ENCODE data around the gene AEN.
"Not testable (repeated sequence)": the region's sequence is repeated elsewhere in the genome, so short reads cannot be mapped to it uniquely, and the experiment has no call there.

The AEN gene

DNA sequence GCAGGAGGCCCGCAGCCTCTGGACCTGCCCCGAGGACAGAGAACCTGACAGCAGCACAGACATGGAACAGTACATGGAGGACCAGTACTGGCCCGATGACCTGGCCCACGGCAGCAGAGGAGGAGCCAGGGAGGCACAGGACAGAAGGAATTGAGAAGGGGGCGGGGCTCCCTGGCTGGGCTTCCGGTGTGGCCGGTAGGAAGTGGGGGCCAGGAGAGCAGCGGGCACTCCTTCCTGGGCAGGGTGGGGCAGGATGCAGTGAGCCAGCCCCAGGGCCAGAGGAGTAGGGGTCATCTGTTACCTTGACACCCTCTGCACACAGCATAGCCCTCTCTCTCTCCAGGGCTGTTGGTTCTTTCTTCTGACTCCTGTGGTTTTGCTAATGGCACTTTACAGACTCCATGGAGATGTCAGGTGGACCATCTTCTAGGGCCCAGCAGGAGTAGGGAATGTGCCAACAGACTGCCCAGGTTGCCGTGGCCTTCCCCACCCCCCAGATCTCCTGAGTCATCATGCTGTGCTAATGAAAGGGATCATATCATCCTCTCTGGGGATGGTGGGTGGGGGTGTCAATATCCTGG, 9.1 kb downstream of the AEN start:
- no peak for DNase-seq (ENCODE audit: low read depth)
- TF ChIP-seq, protein P1, sequence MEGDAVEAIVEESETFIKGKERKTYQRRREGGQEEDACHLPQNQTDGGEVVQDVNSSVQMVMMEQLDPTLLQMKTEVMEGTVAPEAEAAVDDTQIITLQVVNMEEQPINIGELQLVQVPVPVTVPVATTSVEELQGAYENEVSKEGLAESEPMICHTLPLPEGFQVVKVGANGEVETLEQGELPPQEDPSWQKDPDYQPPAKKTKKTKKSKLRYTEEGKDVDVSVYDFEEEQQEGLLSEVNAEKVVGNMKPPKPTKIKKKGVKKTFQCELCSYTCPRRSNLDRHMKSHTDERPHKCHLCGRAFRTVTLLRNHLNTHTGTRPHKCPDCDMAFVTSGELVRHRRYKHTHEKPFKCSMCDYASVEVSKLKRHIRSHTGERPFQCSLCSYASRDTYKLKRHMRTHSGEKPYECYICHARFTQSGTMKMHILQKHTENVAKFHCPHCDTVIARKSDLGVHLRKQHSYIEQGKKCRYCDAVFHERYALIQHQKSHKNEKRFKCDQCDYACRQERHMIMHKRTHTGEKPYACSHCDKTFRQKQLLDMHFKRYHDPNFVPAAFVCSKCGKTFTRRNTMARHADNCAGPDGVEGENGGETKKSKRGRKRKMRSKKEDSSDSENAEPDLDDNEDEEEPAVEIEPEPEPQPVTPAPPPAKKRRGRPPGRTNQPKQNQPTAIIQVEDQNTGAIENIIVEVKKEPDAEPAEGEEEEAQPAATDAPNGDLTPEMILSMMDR (IDR thresholded peaks at IDR 0.05; ENCODE audit: control insufficient read depth, insufficient read depth, low read depth, low read length, missing control alignments) = no peak
- H3K4me3 ChIP-seq (ENCODE audit: control insufficient read depth, low read depth, low read length) = no peak overlapping the region

DNA sequence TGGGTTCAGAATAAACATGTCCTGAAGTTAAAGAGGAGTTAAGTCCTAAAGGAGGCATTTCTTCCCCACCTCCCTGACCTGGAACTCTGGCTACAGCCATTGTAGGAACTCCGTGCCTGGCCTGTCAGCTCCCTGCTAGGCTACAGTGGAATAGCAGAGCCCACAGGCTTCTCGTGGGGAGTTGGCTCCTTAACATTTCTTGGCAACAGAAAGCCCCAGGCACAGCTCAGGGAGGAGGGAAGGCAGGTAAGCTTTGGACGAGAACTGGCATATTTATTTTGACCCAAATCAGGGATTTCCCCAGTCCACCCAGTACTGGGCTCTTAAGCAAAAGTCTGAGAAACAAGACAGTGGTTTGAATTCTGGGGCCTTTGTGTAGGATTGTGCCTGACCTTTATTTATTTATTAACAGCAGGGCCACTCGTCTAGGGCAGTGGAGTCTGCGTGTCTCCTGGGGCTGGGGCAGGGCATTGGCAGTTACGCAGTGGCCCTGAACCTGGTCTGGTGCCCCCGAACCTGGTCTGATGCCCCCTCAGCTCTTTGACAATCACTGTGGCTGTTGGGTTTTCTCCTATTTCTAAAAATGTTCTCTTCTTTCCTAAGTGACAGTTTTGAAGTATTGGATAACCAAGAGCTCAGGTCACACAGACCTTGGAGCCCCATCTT, 9.8 kb downstream of the AEN start:
- DNase-seq (ENCODE audit: low read depth) = no peak
- TF ChIP-seq, protein P1 (IDR thresholded peaks at IDR 0.05; ENCODE audit: control insufficient read depth, insufficient read depth, low read depth, low read length, missing control alignments) = no peak
- H3K4me3 ChIP-seq (ENCODE audit: control insufficient read depth, low read depth, low read length) = no peak overlapping the region

DNA sequence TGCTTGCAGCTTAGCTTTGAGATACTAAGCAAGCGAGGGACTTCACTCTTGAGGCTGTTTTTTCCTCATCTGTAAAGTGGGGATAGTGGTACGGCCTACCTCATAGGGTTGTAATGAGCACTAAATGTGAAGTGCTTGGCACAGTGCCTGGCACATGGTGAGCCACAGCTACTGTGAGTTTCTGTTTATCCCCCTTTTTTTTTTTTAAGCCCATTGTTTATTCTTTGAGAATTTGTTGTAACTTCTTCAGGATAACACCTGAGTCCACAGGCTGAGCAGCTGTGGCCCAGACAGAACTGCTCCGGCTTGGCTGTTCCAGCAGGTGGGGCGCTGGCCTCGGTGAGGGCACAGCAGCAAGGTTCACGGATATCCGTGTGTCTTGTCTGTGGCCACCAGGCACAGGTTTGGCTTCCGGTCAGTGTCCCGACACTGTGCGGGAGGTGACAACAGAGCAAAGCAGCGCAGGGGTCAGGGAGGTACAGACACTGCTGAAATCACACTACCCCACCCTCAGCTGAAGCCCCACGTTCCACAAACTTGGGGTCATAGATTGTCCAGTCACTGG, 10.4 kb downstream of the AEN start:
- TF ChIP-seq, protein P1 (IDR thresholded peaks at IDR 0.05; ENCODE audit: control insufficient read depth, insufficient read depth, low read depth, low read length, missing control alignments) = no peak
- DNase-seq (ENCODE audit: low read depth) = no peak
- H3K4me3 ChIP-seq (ENCODE audit: control insufficient read depth, low read depth, low read length) = no peak overlapping the region

DNA sequence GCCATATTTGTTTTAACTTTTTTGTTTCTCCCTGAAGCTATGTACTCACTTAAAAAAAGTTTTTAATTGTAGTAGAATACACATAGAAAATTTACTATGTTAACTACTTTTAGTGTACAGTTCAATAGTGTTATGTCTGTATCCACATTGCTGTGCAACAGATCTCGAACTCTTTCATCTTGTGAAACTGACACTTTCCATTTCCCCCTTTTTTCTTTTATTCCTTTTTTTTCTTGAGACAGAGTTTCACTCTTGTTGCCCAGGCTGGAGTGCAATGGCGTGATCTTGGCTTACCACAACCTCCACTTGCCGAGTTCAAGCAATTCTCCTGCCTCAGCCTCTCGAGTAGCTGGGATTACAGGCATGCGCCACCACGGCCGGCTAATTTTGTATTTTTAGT, 11.7 kb downstream of the AEN start:
- not testable (repeated sequence) for H3K4me3 ChIP-seq (ENCODE audit: control insufficient read depth, low read depth, low read length); DNase-seq (ENCODE audit: low read depth)

DNA sequence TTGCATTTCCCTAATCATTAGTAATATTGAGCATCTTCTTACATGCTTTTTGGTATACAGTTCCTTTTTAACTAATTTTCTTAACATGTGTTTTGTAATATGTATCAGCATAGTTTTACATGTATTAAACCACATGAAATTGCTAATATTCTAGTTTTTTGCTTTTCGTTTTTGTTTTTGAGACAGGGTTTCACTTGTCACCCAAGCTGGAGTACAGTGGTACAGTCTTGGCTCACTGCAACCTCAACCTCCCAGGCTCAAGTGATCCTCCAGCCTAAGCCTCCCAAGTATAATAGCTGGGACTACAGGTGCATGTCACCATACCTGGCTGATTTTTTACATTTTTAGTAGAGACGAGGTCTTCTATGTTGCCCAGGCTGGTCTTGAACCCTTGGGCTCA, 13.3 kb downstream of the AEN start:
- DNase-seq (ENCODE audit: low read depth) = no peak
- no peak overlapping the region for H3K4me3 ChIP-seq (ENCODE audit: control insufficient read depth, low read depth, low read length)
- TF ChIP-seq, protein P1 (IDR thresholded peaks at IDR 0.05; ENCODE audit: control insufficient read depth, insufficient read depth, low read depth, low read length, missing control alignments) = no peak

DNA sequence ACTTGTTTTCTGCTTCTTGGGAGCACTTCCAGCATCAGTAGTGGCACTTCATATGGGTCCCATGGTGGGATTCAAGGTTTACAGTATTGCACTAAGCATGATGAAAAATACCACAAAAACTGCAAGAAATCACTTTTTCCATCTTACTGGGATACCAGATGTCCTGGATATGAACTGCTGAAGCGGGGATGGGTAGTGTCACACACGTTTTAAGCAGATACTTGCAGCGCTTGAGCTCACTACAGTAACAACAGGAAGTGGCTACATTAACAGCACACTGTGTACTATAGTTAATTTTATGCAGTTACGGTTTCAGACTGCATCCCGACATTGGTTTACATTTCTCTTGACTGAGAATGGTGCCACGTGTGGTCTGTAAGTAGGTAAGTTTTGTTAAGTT, 14.2 kb downstream of the AEN start:
- DNase-seq (ENCODE audit: low read depth) = no peak
- TF ChIP-seq, protein P1 (IDR thresholded peaks at IDR 0.05; ENCODE audit: control insufficient read depth, insufficient read depth, low read depth, low read length, missing control alignments) = no peak
- H3K4me3 ChIP-seq (ENCODE audit: control insufficient read depth, low read depth, low read length) = no peak overlapping the region

DNA sequence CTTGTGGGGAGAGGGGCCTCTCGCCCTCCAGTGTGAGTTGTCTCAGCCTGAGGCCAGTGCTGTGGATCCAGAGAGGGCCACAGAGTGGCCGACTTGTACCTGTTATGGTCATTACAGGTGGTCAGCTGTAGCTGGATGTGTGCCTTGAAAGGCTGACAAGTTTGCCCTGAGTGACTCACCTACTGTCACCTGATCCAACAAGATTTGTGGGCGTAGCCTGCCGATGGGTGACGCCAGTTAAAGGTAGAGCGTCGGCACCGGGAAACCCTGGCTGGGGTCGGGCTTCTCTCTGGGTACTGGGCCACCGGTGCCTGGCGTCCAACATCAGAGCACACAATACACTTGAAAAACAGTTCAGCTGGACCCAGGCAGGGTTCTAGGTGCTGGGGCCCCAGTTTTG, 14.9 kb downstream of the AEN start:
- DNase-seq (ENCODE audit: low read depth) = no peak
- TF ChIP-seq, protein P1 (IDR thresholded peaks at IDR 0.05; ENCODE audit: control insufficient read depth, insufficient read depth, low read depth, low read length, missing control alignments) = no peak
- H3K4me3 ChIP-seq (ENCODE audit: control insufficient read depth, low read depth, low read length) = no peak overlapping the region

Measured in AG09309 (cell line).